ENCODE data around the gene PHETA2.
"Not testable (repeated sequence)": the region's sequence is repeated elsewhere in the genome, so short reads cannot be mapped to it uniquely, and the experiment has no call there.

Gene PHETA2

DNA sequence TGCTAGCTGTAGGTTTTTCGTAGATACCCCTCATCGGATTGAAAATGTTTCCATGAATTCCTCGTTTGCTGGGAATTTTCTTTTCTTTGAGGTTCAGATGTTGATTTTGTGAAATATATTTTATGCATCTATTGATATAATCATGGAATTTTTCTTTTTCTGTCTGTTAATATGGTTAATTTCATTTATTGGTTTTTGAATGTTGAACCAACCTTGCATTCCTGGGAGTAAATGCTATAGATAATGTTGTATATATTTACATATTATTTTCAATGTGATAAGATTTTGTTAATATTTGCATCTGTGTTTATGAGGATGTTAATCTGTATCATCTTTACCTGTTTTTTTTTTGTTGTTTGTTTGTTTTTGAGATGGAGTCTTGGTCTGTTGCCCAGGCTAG, 27.2 kb downstream of the PHETA2 start:
- in situ Hi-C loops (cut with MboI; ENCODE audit: low sequenced_read_pairs): no loop called here

DNA sequence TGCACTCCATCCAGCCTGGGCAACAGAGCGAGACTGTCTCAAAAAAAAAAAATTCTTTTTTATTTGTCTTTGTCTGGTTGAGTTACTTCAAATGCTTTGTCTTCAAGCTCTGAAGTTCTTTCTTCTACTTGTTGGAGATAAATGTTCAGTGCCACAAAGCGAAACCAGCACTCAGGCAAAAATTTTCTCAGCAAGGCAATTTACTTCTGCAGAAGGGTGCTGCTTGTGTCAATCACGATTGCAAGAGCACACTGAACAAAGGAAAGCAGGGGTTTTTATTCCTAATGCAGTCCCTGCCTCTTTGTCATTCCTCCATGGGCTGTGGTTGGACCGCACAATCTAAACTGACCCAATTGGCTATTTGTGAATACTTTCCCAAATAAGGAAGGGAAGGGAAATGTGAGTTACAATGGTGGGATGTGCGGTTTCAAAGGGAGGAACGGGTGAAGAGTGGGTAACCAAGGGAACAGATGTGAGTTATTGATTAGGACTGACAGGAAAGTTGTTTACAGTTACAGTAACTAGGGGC, 30.3 kb downstream of the PHETA2 start:
- in situ Hi-C loops (cut with MboI; ENCODE audit: low sequenced_read_pairs): not testable (repeated sequence)

- in situ Hi-C loops (cut with MboI; ENCODE audit: low sequenced_read_pairs): no loop called here
These were observed 34.8 kb downstream of the PHETA2 start for GRCh38 chr22:42108848-42109247.

- in situ Hi-C loops (cut with MboI; ENCODE audit: low sequenced_read_pairs): no loop called here
These were observed 37.8 kb downstream of the PHETA2 start for GRCh38 chr22:42111798-42112197.

- in situ Hi-C loops (cut with MboI; ENCODE audit: low sequenced_read_pairs): not testable (repeated sequence)
These were observed 38.7 kb downstream of the PHETA2 start for GRCh38 chr22:42112793-42113192.

GRCh38 chr22:42114721-42115120, 40.7 kb downstream of the PHETA2 start:
- in situ Hi-C loops (cut with MboI; ENCODE audit: low sequenced_read_pairs): no loop called here

DNA sequence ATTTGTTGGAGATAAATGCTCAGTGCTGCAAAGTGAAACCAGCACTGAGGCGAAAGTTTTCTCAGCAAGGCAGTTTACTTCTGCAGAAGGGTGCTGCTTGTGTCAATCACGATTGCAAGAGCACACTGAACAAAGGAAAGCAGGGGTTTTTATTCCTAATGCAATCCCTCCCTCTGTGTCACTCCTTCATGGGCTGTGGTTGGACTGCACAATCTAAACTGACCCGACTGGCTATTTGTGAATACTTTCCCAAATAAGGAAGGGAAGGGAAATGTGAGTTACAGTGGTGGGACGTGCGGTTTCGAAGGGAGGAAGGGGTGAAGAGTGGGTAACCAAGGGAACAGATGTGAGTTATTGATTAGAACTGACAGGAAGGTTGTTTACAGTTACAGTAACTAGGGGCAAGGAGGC, 41.4 kb downstream of the PHETA2 start:
- in situ Hi-C loops (cut with MboI; ENCODE audit: low sequenced_read_pairs): not testable (repeated sequence)

DNA sequence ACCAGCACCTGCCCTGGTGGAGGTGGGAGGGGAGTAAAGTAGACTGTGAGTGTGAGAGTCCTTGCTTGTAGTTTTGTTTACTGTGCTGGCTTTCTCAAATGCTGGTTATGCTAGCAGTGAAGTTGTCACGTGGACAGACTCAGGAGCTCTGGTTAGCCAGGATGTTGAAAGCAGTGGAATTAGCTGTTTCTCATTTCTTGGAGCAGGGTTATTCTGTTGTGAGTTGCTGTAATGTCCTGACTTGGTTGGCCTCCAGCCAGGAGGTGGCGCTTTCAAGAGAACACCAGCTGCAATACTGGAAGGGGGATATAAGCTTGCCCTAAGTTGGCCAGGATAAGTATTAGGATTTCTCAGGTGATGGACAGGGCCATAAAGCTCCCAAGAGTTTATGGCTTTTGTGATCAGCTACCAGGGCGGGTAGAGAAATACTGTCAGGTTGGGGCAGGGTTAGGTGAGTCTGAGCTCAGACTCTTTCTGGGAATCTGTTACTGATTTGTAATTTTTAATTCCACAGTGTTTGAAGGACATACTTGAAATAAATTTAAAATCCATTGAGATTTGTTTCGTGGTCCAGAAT, 42.9 kb downstream of the PHETA2 start:
- in situ Hi-C loops (cut with MboI; ENCODE audit: low sequenced_read_pairs): no loop called here

- in situ Hi-C loops (cut with MboI; ENCODE audit: low sequenced_read_pairs): not testable (repeated sequence)
These were observed 46.4 kb downstream of the PHETA2 start for GRCh38 chr22:42120231-42121021.

GRCh38 chr22:42123529-42123928, 49.5 kb downstream of the PHETA2 start:
- in situ Hi-C loops (cut with MboI; ENCODE audit: low sequenced_read_pairs): not testable (repeated sequence)

DNA sequence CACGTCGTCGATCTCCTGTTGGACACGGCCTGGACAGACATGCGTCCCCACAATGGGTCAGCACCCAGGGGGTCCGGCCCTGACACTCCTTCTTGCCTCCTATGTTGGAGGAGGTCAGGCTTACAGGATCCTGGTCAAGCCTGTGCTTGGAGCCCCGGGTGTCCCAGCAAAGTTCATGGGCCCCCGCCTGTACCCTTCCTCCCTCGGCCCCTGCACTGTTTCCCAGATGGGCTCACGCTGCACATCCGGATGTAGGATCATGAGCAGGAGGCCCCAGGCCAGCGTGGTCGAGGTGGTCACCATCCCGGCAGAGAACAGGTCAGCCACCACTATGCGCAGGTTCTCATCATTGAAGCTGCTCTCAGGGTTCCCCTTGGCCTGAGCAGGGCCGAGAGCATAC, 53.6 kb downstream of the PHETA2 start:
- in situ Hi-C loops (cut with MboI; ENCODE audit: low sequenced_read_pairs): no loop called here

- in situ Hi-C loops (cut with MboI; ENCODE audit: low sequenced_read_pairs): not testable (repeated sequence)
These were observed 54.0 kb downstream of the PHETA2 start for GRCh38 chr22:42128007-42128406.
